NCI-H2196 treated with DMSO at 0.1 percent for 48 hours (cell line): ENCODE measurements around the gene CATSPER4.

ENCODE experiments used
- DNase-seq: peaks from one replicate; lab custom pipeline; 2025; ENCODE audit not compliant: unreplicated experiment; lab: John Stamatoyannopoulos, UW

CATSPER4 gene

GRCh38 chr1:26164036-26164860 is 26.2 kb upstream of the CATSPER4 start:
- DNase-seq: no peak

DNA sequence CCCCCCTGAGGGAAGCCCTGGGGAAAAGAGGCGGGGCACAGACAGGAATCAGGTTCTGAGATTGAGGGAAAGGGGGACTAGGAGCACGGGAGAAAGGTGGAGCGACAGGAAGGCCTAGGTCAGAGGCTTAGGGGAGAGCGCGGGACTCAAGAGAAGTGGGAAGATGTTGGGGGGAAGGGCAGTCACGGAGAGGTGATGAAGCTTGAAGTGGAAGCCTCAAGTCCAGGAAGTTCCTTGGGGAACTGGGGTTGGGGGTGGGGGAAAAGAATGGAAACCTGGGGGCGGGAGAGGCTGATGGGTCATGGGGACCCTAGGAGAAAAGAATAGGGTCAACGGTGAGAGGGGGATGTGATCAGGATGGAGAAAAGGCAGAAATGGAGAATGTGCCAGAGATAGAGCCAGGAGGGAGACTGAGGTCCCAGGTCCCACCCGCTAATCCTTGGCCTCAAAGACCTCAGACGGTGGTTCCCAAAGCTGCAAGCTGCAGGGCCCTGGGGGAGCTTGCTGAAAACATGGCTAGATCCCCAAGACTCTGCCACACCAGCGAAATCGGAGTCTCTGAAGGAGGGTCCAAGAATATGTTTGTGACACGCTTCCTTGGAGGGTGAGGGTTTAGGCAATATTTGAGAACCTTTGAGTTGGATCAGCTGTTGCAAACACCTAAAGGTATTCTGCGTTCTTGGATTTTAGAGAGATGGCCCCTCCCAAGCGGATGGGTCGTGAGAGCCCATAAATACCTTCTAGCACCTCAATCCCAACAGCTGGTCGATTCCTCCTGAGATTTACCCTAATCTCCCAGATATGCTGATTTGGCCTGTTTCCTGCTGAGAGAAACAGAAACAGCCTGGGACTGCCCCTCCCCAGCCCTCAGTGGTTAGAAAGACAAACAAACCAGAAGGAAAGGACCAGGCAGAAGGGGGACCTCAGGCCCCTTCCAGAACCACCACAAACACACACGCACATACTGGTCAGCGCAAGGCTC is 25.2 kb upstream of the CATSPER4 start:
- no peak for DNase-seq

DNA sequence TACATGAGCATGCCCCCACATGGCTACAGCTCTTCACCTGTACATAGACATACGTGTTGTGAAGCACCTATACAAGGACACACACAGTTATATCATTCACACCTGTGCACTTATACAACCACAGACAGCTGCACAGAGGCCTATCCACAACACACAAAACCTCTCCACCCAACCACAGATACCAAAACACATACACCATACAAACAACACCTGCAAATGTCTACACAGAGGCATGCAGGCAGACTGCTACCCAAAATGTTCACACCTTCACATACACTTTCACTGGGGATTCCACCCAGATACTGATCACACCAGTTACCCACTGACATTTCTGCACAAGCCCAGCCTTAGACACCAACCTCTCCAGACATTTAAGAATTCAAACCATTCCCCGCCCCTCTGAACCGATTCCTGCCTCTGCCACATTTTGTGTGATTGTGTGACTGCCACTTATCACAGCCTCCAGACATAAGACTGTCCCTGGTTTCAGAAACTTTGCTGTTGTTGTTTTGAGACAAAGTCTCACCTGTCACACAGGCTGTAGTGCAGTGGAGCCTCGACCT is 23.6 kb upstream of the CATSPER4 start:
- DNase-seq: no peak

DNA sequence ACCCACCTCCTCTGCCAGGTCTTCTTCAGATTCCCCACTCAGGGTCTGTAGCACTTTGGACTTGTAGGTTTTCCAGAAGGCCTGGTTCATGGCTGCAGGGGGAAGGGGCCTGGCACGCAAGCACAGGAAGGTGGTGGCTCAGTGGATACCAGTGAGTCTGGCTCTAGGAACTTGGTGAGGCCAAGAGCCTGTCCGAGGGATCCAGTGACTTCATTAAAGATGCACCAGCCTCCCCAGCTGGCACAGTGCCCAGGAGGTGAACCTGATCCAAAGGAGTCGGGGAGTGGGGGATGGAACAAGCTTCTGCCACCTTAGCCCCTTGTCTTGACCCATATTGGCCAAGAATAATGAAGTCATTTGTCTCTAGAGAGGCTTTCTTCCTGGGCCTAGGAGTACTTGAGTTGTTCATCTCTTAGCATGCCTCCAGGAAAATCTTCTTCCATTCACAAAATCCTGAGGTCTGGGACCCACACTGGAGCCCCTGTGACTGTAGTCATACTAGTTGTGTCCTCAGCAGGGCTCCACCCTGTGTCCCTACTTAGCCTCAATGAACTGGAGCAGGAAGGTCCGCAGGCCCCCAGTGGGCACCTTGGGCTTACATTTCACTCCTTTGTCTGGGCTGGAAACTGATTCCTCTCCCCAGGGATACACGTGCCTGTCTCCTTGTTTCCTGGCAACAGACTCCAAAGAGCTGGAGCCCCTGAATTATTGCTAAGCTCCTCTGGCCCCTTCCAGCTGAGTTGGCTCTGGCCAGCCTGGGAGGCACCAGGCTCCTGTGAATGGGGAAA is 21.8 kb upstream of the CATSPER4 start, which contains the start of gene C1orf232:
Gene C1orf232, minus strand, starts transcription at position 554 of the 788 bp plus-strand sequence. Its CDS starts 464 bp downstream, at position 90.
- DNase-seq: peak; percentile 45

DNA sequence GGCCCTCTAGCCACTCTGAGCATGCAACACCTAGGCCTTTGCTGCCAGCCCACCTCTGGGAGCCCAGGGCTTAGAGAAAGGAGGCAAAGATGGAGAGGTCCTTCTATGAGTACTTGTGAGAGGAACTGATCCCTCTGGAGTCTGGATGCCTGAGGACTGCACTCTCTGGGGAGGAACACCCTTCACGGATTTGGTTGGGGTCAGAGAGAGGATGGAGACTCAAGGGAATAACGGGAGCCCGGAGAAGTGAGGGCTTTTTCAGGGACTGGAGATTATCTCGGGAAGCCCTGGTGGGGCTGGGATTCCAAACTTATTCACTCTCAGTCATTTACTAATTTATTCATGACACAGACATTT is 21.2 kb upstream of the CATSPER4 start:
- DNase-seq: no peak

DNA sequence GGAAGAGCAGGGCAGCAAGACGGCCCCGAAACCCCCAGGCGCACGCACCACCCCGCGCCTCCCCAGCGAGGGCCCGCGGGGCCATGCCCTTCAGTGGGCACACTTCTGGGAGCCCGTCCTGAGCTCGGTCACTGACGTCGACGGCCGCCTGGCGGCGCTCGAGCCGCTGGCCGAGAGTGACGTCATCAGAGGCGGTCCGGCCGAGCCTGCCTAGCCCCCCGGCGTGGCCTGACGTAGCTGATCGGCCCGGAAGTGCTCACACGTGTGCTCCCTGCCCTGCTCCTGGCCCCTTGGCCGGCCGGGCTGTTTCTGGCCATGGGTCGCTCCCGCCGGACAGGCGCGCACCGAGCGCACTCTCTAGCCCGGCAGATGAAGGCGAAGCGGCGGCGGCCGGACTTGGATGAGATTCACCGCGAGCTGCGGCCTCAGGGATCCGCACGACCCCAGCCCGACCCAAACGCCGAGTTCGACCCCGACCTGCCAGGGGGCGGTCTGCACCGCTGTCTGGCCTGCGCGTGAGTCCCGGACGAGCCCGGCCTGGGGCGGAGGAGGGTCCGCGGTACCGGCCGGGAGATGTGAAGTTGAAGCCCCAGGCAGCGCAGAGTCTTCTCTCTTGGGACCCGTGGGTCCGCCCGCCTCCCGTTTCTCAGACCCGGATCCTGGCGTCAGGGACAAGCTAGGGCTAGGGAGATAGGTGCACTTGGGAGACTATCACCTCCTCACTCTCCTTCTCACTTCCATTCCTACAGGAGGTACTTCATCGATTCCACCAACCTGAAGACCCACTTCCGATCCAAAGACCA is 20.5 kb upstream of the CATSPER4 start, which contains the start of gene ZNF593:
Gene ZNF593, plus strand, starts transcription at position 240 of the 803 bp plus-strand sequence. Its CDS starts 76 bp downstream, at position 316.
- DNase-seq: peak; percentile 88

DNA sequence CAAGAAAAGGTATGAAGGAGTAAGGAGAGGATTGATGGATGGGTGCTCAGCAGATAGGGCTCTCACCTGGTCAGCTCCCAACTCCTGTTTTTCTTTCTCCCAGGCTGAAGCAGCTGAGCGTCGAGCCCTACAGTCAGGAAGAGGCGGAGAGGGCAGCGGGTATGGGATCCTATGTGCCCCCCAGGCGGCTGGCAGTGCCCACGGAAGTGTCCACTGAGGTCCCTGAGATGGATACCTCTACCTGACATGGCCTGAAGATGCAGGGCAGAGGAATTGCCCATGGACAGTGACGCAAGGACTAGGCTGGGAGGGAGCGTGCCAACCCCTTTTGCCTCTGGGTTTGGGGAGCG is 20.0 kb upstream of the CATSPER4 start:
- no peak for DNase-seq

GRCh38 chr1:26171084-26172072 is 19.0 kb upstream of the CATSPER4 start, which contains the start of gene ZNF593OS:
ZNF593OS (minus strand) TSS chr1:26171832; CDS start chr1:26171661, 171 bp downstream.
- no peak for DNase-seq

- no peak for DNase-seq
These were observed 15.1 kb upstream of the CATSPER4 start for GRCh38 chr1:26175346-26175745.

DNA sequence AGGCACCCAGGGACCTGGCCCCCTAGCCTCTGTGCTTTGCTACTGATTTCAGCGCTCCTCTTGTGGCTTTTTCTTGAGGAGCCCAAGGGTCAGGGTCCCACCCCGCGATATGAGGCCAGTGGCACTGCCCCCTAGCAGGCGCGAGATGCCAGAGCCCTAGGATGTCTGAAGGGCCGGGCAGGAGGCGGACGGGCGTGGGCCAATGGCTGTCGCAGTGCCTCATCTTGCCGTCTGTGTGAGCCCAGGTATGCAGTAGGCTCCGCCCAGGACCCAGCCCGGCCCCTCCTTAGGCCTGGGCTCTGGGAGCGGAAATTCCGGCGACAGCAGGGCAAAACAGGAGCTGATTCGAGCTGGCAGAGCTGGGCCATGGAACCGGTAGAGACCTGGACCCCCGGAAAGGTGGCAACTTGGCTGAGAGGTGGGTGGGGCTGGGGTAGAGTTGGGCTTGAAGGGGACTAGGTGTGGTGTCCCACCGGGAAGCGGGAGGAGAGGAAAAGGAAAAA is 13.2 kb upstream of the CATSPER4 start, which contains the start of gene CNKSR1:
Gene CNKSR1, plus strand, starts transcription at position 310 of the 503 bp plus-strand sequence. Its CDS starts 57 bp downstream, at position 367.
- DNase-seq: peak; percentile 68

- DNase-seq: no peak
These were observed 10.3 kb upstream of the CATSPER4 start for GRCh38 chr1:26180010-26180506.

DNA sequence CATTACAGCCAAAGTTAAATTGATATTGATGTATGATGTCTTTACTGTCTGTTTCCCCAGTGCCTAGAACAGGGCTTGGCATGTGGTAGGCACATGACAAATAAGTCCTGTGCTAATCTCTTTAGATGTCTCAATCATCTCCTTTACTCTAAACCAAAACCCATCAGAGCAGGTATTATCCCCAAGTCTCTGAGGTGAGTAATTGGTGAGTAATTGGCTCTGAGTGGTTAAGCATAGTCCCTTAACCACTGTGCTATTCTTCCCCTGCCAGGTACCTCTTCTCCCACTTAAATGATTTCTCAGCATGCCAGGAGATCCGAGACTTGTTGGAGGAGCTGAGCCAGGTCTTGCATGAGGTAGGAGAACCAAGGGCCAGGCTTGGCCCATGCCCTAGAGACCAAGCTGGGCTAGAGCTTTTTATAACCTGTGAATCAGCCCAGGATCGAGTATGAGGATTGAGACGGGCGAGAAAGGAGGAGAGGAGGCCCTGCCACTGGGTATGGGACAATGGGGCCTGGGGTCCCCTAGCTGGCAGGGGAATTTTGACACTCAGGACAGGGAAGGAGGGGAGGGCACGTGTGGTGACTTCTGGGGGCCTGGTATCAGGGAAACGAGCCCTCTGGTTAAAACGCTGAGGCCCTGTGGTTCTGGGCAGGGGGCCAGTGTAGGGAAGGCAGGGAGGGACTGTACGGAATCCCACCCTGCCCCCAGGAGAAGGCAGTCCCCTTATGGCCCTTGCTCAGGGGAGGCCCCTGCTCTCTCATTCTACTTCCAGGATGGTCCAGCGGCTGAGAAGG is 8.6 kb upstream of the CATSPER4 start:
- no peak for DNase-seq

DNA sequence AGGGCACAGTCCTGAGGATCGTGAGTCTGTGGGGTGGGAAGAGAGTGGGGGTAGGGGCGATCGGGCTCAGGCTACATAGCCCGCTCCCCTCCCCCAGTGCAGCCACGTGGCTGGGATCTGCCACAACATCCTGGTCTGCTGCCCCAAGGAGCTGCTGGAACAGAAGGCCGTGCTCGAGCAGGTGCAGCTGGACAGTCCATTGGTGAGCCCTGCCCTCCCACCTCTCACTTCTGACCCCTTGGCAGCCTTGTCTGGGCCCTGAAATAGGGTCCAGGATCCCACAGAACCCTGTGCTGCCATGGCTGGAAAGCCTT is 8.1 kb upstream of the CATSPER4 start:
- DNase-seq: no peak

DNA sequence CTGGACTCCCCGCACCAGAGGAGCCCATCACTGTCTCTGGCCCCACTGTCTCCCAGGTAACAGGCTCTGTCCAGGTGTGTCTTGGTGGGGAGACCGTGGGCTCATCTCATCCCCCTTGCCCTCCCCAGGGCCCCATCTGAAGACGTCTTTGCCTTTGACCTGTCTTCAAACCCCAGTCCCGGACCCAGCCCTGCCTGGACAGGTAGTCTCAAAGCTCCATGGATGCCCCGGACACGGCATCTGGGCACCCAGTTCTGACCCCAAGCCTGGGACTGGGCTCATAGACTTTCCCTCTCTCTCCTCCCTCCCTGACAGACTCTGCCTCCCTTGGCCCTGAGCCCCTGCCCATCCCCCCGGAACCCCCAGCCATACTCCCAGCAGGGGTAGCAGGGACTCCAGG is 6.3 kb upstream of the CATSPER4 start:
- no peak for DNase-seq

GRCh38 chr1:26184883-26185282 is 5.5 kb upstream of the CATSPER4 start:
- DNase-seq: no peak

DNA sequence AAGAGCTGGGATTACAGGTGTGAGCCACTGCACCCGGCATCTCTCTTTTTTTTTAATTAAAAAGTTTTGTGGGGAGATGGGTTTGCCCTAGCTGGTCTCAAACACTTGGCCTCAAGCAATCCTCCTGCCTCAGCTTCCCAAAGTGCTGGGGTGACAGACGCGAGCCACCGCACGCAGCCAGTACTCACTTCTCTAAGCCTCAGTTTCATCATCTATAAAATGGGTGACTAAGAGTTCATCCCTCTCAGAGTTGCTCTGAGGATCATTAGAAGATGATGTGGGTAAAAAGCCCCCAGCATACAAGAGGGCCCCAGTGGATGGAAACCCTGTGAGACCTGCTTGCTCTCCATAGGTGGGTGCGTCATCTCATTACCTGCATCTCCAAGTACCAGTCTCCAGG is 2.5 kb upstream of the CATSPER4 start:
- no peak for DNase-seq

DNA sequence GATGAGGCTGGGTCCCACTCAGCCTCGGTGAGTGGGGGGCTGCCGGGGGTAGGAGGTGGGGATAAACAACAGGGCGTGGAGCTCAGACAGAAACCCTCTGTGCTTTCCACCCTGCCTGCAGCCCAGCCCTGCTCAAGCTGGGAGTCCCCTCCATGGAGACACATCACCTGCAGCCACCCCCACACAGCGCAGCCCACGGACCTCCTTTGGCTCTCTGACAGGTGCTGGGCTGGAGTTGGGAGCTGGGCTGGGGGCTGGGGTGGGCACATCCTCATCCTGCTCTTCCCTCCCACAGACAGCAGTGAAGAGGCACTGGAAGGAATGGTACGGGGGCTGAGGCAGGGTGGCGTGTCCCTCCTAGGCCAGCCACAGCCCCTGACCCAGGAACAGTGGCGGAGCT is 1.9 kb upstream of the CATSPER4 start:
- DNase-seq: no peak
